ENCODE measurements around the gene ADRA2C. TPM values are rescaled to one million over a fixed set of nuclear protein-coding genes. Genes with fewer than 3 reads are reported as not detected.

The ADRA2C gene
- total RNA-seq, 4 donors from 2014 or later = 0.61 to 4.6 (median 3.6) TPM

- intact Hi-C loops (cut with DNase I) = no loop called here
- WGBS, 2 donors = 33 to 72% methylated on average over 1 to 3 of the region's 15 CpGs
- Histone ChIP-seq H3K36me3 (no peaks in the 10 kb centered on the region), H3K9me3 (no peaks in the 10 kb centered on the region), H3K4me3 (no peak overlapping the region), H3K27ac (no peak overlapping the region), H3K27me3 (peaks cover 0 to 64% (median 0%) of the 10 kb centered on the region in 4 donors), H3K4me1 (no peaks in the 10 kb centered on the region)
- TF ChIP-seq POLR2A (IDR thresholded peaks at IDR 0.05) = no peak
- no peak for TF ChIP-seq CTCF (IDR thresholded peaks at IDR 0.05)
- DNase-seq = no peak
Observed at GRCh38 chr4:3810111-3810680, 44.0 kb downstream of the ADRA2C start.

GRCh38 chr4:3810796-3811485 lies 44.8 kb downstream of the ADRA2C start:
- intact Hi-C loops (cut with DNase I) = no loop called here
- Histone ChIP-seq H3K27me3 (peaks cover 0 to 57% (median 0%) of the 10 kb centered on the region in 4 donors), H3K27ac (no peak overlapping the region), H3K4me3 (no peak overlapping the region), H3K9me3 (no peaks in the 10 kb centered on the region), H3K4me1 (no peaks in the 10 kb centered on the region), H3K36me3 (no peaks in the 10 kb centered on the region)
- WGBS, 2 donors = 78 to 91% methylated on average over 6 of the region's 20 CpGs
- DNase-seq = no peak
- TF ChIP-seq POLR2A (IDR thresholded peaks at IDR 0.05) (no peak), CTCF (IDR thresholded peaks at IDR 0.05) (no peak)

- no peak overlapping the region for H3K27ac ChIP-seq
- intact Hi-C loops (cut with DNase I) = no loop called here
- peaks cover 0 to 50% (median 0%) of the 10 kb centered on the region in 4 donors for H3K27me3 ChIP-seq
- no peaks in the 10 kb centered on the region for H3K9me3 ChIP-seq
- no peaks in the 10 kb centered on the region for H3K36me3 ChIP-seq
- TF ChIP-seq POLR2A (IDR thresholded peaks at IDR 0.05) (no peak), CTCF (IDR thresholded peaks at IDR 0.05) (no peak)
- no peaks in the 10 kb centered on the region for H3K4me1 ChIP-seq
- DNase-seq = no peak
- 88% methylated on average over 4 of the region's 6 CpGs; no CpG with 5 or more reads in 1 of the 2 donors for WGBS, 2 donors
- H3K4me3 ChIP-seq = no peak overlapping the region
Observed at GRCh38 chr4:3811621-3812020, 45.4 kb downstream of the ADRA2C start.

- TF ChIP-seq CTCF (IDR thresholded peaks at IDR 0.05) = no peak
- no peak for TF ChIP-seq POLR2A (IDR thresholded peaks at IDR 0.05)
- WGBS, 2 donors = 88 to 100% methylated on average over 1 to 3 of the region's 19 CpGs
- DNase-seq = no peak
- intact Hi-C loops (cut with DNase I) = no loop called here
- no peaks in the 10 kb centered on the region for H3K4me1 ChIP-seq
- no peaks in the 10 kb centered on the region for H3K36me3 ChIP-seq
- peaks cover 0 to 46% (median 0%) of the 10 kb centered on the region in 4 donors for H3K27me3 ChIP-seq
- H3K4me3 ChIP-seq = no peak overlapping the region
- no peaks in the 10 kb centered on the region for H3K9me3 ChIP-seq
- H3K27ac ChIP-seq = no peak overlapping the region
Observed at GRCh38 chr4:3812211-3812934, 46.2 kb downstream of the ADRA2C start.
